ENCODE measurements around the gene ME1. TPM values are rescaled to one million over a fixed set of nuclear protein-coding genes. Genes with fewer than 3 reads are reported as not detected.

ME1 gene
- total RNA-seq, 2 donors from 2014 or later: 11.0 to 11.4 TPM

DNA sequence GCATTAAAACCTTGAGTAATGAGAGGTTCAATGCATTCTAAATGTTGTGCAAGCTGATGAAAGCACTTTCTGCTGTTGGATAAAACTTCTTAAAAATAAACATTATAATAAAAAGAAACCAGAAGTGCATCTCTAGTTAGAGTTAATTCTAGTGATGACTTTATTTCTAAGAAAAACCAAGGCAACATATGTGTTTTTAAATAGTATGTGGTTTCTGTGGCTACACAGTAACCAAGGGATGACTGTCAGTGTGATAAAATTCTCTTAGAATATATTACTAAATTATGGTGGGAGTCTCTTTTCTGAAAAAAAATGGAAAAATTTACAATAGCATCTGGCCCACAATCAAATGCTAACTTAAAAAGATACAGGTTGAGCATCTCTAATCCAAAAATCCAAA, 117.0 kb downstream of the ME1 start:
- intact Hi-C loops (cut with DNase I): no loop called here

DNA sequence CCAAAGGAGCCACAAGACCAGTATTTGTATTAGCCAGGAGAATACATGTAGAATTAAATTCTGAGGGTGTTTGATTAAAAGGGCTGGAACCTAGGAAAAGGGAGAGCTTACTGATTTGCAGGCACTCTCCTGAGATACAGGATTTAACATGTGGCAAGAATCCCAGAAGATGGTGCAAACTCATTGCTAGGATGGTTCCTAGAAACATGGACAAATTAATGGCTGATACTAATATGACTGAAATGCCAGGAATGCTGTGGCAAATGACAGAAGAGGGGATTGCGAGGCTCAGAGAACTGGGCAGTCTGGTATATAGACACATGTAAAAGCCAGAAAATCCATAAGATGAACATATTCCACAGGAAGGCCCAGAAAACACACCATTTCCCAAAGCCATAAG, 119.6 kb downstream of the ME1 start:
- TF ChIP-seq, protein P1, sequence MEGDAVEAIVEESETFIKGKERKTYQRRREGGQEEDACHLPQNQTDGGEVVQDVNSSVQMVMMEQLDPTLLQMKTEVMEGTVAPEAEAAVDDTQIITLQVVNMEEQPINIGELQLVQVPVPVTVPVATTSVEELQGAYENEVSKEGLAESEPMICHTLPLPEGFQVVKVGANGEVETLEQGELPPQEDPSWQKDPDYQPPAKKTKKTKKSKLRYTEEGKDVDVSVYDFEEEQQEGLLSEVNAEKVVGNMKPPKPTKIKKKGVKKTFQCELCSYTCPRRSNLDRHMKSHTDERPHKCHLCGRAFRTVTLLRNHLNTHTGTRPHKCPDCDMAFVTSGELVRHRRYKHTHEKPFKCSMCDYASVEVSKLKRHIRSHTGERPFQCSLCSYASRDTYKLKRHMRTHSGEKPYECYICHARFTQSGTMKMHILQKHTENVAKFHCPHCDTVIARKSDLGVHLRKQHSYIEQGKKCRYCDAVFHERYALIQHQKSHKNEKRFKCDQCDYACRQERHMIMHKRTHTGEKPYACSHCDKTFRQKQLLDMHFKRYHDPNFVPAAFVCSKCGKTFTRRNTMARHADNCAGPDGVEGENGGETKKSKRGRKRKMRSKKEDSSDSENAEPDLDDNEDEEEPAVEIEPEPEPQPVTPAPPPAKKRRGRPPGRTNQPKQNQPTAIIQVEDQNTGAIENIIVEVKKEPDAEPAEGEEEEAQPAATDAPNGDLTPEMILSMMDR (IDR thresholded peaks at IDR 0.05): no peak
- no peaks in the 10 kb centered on the region for H3K27me3 ChIP-seq
- intact Hi-C loops (cut with DNase I): no loop called here
- no peak overlapping the region for H3K27ac ChIP-seq
- DNase-seq: no peak
- no peak overlapping the region for H3K4me3 ChIP-seq
- no peaks in the 10 kb centered on the region for H3K4me1 ChIP-seq
- H3K36me3 ChIP-seq: no peaks in the 10 kb centered on the region
- no peak overlapping the region for H3K9ac ChIP-seq (ENCODE audit: low read depth in 2 of 2, low read length in 2 of 2)
- H3K9me3 ChIP-seq: no peaks in the 10 kb centered on the region

More for the DNA sequence above, 117.0 kb downstream of the ME1 start:
- Histone ChIP-seq H3K9me3 (no peaks in the 10 kb centered on the region), H3K9ac (ENCODE audit: low read depth in 2 of 2, low read length in 2 of 2) (no peak overlapping the region), H3K27me3 (no peaks in the 10 kb centered on the region), H3K36me3 (no peaks in the 10 kb centered on the region), H3K4me1 (no peaks in the 10 kb centered on the region), H3K4me3 (no peak overlapping the region), H3K27ac (no peak overlapping the region)
- TF ChIP-seq, protein P1 (IDR thresholded peaks at IDR 0.05): no peak
- DNase-seq: no peak

DNA sequence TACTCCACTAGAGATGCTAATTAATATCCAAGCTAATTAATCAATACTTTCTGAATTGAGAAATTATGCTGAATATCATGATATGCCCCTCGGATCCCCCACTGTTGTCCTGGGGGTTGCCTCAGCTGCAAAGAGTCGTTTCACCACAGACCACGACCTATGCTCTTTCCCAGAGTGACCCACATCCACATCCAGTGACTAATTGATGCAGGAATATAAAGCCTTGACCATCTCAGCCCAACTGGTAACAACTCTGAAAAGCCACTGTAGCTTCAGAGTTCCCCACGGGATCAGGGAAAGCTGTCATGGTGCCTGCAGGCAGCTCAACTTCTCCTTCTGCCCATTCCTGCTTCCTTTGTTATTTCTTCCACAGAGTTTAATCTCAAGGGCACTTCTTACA, 120.8 kb downstream of the ME1 start:
- intact Hi-C loops (cut with DNase I): no loop called here
- no peaks in the 10 kb centered on the region for H3K9me3 ChIP-seq
- TF ChIP-seq, protein P1 (IDR thresholded peaks at IDR 0.05): no peak
- no peak for DNase-seq
- H3K27me3 ChIP-seq: no peaks in the 10 kb centered on the region
- no peaks in the 10 kb centered on the region for H3K36me3 ChIP-seq
- no peaks in the 10 kb centered on the region for H3K4me1 ChIP-seq
- H3K4me3 ChIP-seq: no peak overlapping the region
- no peak overlapping the region for H3K27ac ChIP-seq
- no peak overlapping the region for H3K9ac ChIP-seq (ENCODE audit: low read depth in 2 of 2, low read length in 2 of 2)

DNA sequence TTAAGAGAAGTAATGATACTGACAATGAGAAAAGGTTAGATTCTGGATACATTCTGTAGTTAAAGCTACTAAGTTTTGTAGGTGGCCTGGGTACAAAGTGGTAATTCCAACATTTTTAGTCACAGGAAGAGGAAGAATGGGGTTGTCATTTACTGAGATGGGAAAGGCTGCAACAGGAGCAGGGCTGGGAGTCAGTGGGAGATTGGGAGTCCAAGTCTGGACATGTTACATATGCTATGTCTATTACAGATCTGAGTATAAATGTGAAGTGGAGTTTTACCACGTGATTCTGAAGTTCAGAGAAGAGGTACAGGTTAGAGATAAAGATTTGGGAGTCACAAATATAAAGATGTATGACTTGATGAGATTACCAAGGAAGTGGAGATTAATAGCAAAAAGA, 121.5 kb downstream of the ME1 start:
- Histone ChIP-seq H3K4me3 (no peak overlapping the region), H3K27me3 (no peaks in the 10 kb centered on the region), H3K4me1 (no peaks in the 10 kb centered on the region), H3K27ac (no peak overlapping the region), H3K36me3 (no peaks in the 10 kb centered on the region), H3K9ac (ENCODE audit: low read depth in 2 of 2, low read length in 2 of 2) (no peak overlapping the region), H3K9me3 (no peaks in the 10 kb centered on the region)
- TF ChIP-seq, protein P1 (IDR thresholded peaks at IDR 0.05): no peak
- intact Hi-C loops (cut with DNase I): no loop called here
- DNase-seq: no peak

DNA sequence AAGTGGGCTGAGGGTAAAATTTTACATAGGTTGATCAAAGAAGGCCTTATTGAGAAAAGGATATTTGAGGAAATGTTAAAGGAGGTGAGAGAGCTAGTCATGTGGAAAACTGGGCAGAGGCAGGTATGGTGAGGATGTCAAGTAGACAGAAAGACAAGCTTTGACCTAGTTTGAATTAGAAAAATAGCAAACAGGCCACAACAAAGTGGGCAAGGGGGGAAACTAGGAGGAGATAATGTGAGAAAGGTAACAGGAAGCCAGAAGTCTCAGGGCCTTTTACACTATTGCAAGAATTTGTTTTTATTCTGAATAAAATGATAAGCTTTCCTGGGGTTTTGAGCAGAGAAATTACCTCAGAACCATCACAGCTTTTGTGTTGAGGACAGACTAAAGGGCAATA, 122.0 kb downstream of the ME1 start:
- TF ChIP-seq, protein P1 (IDR thresholded peaks at IDR 0.05): no peak
- intact Hi-C loops (cut with DNase I): no loop called here
- Histone ChIP-seq H3K27ac (no peak overlapping the region), H3K4me1 (no peaks in the 10 kb centered on the region), H3K9ac (ENCODE audit: low read depth in 2 of 2, low read length in 2 of 2) (no peak overlapping the region), H3K4me3 (no peak overlapping the region), H3K27me3 (no peaks in the 10 kb centered on the region), H3K36me3 (no peaks in the 10 kb centered on the region), H3K9me3 (no peaks in the 10 kb centered on the region)
- no peak for DNase-seq

DNA sequence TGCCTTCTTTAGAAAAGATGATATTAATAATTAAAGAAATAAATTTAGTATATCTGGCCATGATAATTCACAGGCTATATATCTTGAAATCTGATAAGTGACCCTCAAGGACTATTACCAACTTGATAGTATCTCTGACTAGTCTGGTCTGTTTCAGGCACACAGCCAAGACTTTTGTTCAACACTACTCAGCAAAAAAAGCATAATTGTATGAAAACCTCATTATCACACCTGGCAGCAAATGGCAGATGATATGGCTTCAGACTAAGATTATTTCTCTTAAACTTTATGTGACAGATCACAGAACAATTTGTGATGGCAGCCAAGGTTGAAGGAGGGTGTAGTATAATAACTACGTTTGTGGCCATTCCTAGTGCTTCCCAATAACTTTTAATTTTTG, 123.0 kb downstream of the ME1 start:
- Histone ChIP-seq H3K4me1 (no peaks in the 10 kb centered on the region), H3K36me3 (no peaks in the 10 kb centered on the region), H3K9ac (ENCODE audit: low read depth in 2 of 2, low read length in 2 of 2) (no peak overlapping the region), H3K27me3 (no peaks in the 10 kb centered on the region), H3K27ac (no peak overlapping the region), H3K9me3 (no peaks in the 10 kb centered on the region), H3K4me3 (no peak overlapping the region)
- intact Hi-C loops (cut with DNase I): no loop called here
- TF ChIP-seq, protein P1 (IDR thresholded peaks at IDR 0.05): no peak
- DNase-seq: no peak

Measured in colonic mucosa (tissue), 4 donors.